Ovary (tissue), 3 donors: ENCODE measurements around the gene SCN2B.

Source experiments
- CTCF ChIP-seq, 3 donors: fragments of 450-650 bp in 2 of 3; fragments of 200-600 bp in 1 of 3; IDR thresholded peaks; one replicate each; pipeline versions ENCODE4 v1.5.1 to v1.8.0; 2016 to 2022; ENCODE audit warnings: antibody characterized with exemption in 3 of 3, mild to moderate bottlenecking in 1 of 3
- EP300 ChIP-seq: sonication (generic); formaldehyde crosslinking; IDR thresholded peaks from one replicate; pipeline ENCODE4 v1.6.1; 2017; ENCODE audit warnings: antibody characterized with exemption
- donor health status: DM: no; HTN: no; CAD: no.

GRCh38 chr11:118206391-118207031 lies 30.1 kb upstream of the SCN2B start:
- TF ChIP-seq CTCF (IDR thresholded peaks at IDR 0.05): no peak
- no peak for TF ChIP-seq EP300
